Measurements from ENCODE around the gene SLC22A17. TPM values are rescaled to one million over a fixed set of nuclear protein-coding genes. Genes with fewer than 3 reads are reported as not detected.

The SLC22A17 gene
- total and polyA plus RNA-seq, 2 of the 13 experiments (the other 11 are each of a cell fraction or from before 2014, with no cell fraction given): 0.95 to 1.1 TPM

DNA sequence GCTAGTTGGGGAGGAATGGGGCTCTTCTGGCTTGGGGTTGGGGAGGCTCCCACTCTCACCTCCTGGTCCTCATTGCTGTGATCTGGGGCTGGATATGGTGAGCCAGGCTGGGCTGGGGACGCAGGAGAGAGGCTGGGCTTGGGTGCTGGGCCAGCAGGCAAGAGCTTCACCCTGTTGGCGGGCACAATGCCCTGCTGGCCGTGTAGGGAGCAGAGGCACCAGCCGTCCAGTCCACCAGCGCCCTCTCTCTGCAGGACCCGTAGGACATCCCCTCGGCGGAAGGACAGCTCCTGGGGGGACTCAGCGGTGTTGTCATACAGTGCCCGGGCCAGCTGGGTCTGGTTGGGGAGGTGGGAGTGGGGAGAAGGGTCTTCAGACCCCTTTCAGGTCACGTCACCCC is 7.8 kb upstream of the SLC22A17 start (continued):
- TF ChIP-seq SNAI1 (CRISPR knock-in tag; IDR thresholded peaks at IDR 0.05; ENCODE audit: borderline replicate concordance) (no peak), MTF1 (CRISPR knock-in tag; IDR thresholded peaks at IDR 0.05) (no peak), ZZZ3 (CRISPR knock-in tag; IDR thresholded peaks at IDR 0.05; ENCODE audit: borderline replicate concordance) (no peak), HOXD1 (CRISPR knock-in tag; IDR thresholded peaks at IDR 0.05) (no peak), ZNF891 (CRISPR knock-in tag; IDR thresholded peaks at IDR 0.05) (no peak), ZNF121 (CRISPR knock-in tag; IDR thresholded peaks at IDR 0.05) (no peak), ZNF558 (CRISPR knock-in tag; IDR thresholded peaks at IDR 0.05; ENCODE audit: borderline replicate concordance) (no peak), ZNF564 (CRISPR knock-in tag; IDR thresholded peaks at IDR 0.05) (no peak), JDP2 (CRISPR knock-in tag; IDR thresholded peaks at IDR 0.05; ENCODE audit: borderline replicate concordance) (no peak), SNAPC2 (CRISPR knock-in tag; IDR thresholded peaks at IDR 0.05) (0 out of 2 replicates have a peak, but pooled peaks have one; percentile 51), FOXK2 (IDR thresholded peaks at IDR 0.05) (no peak), ZNF720 (CRISPR knock-in tag; IDR thresholded peaks at IDR 0.05) (no peak), SKI (IDR thresholded peaks at IDR 0.05; ENCODE audit: partially characterized antibody) (no peak), DZIP1 (CRISPR knock-in tag; IDR thresholded peaks at IDR 0.05) (no peak), FOXK1 (CRISPR knock-in tag; IDR thresholded peaks at IDR 0.05; ENCODE audit: borderline replicate concordance, low read depth) (no peak), ZNF572 (CRISPR knock-in tag; IDR thresholded peaks at IDR 0.05) (no peak), ZNF256 (CRISPR knock-in tag; conservative IDR thresholded peaks at IDR 0.05) (no peak), ZNF460 (CRISPR knock-in tag; IDR thresholded peaks at IDR 0.05; ENCODE audit: borderline replicate concordance) (no peak), CEBPG (CRISPR knock-in tag; IDR thresholded peaks at IDR 0.05) (no peak), ZKSCAN5 (CRISPR knock-in tag; IDR thresholded peaks at IDR 0.05) (no peak), ZNF350 (CRISPR knock-in tag; IDR thresholded peaks at IDR 0.05; ENCODE audit: borderline replicate concordance, low read depth) (peak; percentile 45; the same call in 1 of the 2 replicates), HNRNPL (IDR thresholded peaks at IDR 0.05; ENCODE audit: low read depth, low read length) (peak; percentile 92), MYNN (CRISPR knock-in tag; IDR thresholded peaks at IDR 0.05; ENCODE audit: low read depth) (no peak), ZNF326 (CRISPR knock-in tag; IDR thresholded peaks at IDR 0.05; ENCODE audit: borderline replicate concordance) (no peak), XRCC5 (optimal IDR thresholded peaks at IDR 0.05; ENCODE audit: low read length) (peak; percentile 65)
- TF ChIP-seq, protein P1, sequence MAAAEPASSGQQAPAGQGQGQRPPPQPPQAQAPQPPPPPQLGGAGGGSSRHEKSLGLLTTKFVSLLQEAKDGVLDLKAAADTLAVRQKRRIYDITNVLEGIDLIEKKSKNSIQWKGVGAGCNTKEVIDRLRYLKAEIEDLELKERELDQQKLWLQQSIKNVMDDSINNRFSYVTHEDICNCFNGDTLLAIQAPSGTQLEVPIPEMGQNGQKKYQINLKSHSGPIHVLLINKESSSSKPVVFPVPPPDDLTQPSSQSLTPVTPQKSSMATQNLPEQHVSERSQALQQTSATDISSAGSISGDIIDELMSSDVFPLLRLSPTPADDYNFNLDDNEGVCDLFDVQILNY (CRISPR knock-in tag; conservative IDR thresholded peaks at IDR 0.05): no peak
- TF ChIP-seq, protein P2, sequence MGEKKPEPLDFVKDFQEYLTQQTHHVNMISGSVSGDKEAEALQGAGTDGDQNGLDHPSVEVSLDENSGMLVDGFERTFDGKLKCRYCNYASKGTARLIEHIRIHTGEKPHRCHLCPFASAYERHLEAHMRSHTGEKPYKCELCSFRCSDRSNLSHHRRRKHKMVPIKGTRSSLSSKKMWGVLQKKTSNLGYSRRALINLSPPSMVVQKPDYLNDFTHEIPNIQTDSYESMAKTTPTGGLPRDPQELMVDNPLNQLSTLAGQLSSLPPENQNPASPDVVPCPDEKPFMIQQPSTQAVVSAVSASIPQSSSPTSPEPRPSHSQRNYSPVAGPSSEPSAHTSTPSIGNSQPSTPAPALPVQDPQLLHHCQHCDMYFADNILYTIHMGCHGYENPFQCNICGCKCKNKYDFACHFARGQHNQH (CRISPR knock-in tag; IDR thresholded peaks at IDR 0.05): no peak
- TF ChIP-seq, protein P3, sequence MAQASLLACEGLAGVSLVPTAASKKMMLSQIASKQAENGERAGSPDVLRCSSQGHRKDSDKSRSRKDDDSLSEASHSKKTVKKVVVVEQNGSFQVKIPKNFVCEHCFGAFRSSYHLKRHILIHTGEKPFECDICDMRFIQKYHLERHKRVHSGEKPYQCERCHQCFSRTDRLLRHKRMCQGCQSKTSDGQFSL (CRISPR knock-in tag; IDR thresholded peaks at IDR 0.05): no peak
